OCI-LY7 (cell line): ENCODE results near the gene CASQ2.

Experiments
- CTCF ChIP-seq: fragments of 200-600 bp; sonication (generic); conservative IDR thresholded peaks from 2 replicates; pipeline ENCODE4 v1.5.1; 2014; ENCODE audit warnings: mild to moderate bottlenecking, antibody characterized with exemption, low read length, moderate library complexity, mixed read lengths
- EZH2phosphoT487 ChIP-seq: fragments of 200-600 bp; sonication (generic); IDR thresholded peaks from 2 replicates; pipeline ENCODE4 v1.6.1; 2018; ENCODE audit warnings: low read depth, borderline replicate concordance, mild to moderate bottlenecking, mixed run types, antibody characterized with exemption, low read length, moderate library complexity, mixed read lengths

- TF ChIP-seq CTCF (no peak), EZH2phosphoT487 (no peak)
Observed at GRCh38 chr1:115651391-115651790, 117.1 kb downstream of the CASQ2 start.
